HepG2 (cell line): ENCODE results near the gene RRP36. TPM values are rescaled to one million over a fixed set of nuclear protein-coding genes. Genes with fewer than 3 reads are reported as not detected.

Experiments
- ATAC-seq: fragments of 200-7000 bp; cut with Tn5 transposase; 3 replicates; pipeline ENCODE4 v1.9.1; 2020; ENCODE audit warnings: mild to moderate bottlenecking, moderate library complexity
- BruUV-seq: library from RNA; stranded (reverse); fragments of 400-500 nt; replicated peaks from 2 replicates; lab custom pipeline; 2021; lab: Mats Ljungman, UMichigan
- CTCF ChIA-PET: fragments of 300-600 bp; formaldehyde crosslinking; extraction: SDS; loops from one replicate; lab custom pipeline; 2021; ENCODE audit warnings: low total read pairs, inconsistent platforms, low intra/inter-chr PET ratio; lab: Yijun Ruan, JAX
- POLR2A ChIA-PET: fragments of 350-600 bp; sonication (Branson Sonifier 250); formaldehyde crosslinking; loops from one replicate; lab custom pipeline; 2020; ENCODE audit warnings: antibody characterized with exemption, inconsistent platforms; lab: Yijun Ruan, JAX
- DNase-seq: peaks from one replicate; pipeline ENCODE4 v3.0.0-alpha.2; 2015; ENCODE audit warnings: low spot score
- FAIRE-seq: peaks from 3 replicates; lab custom pipeline; 2011; peaks lifted over from hg19 to GRCh38; lab: Jason Lieb, UNC
- H2AFZ ChIP-seq: one replicate; pipeline ENCODE4 v1.6.1; 2011; ENCODE audit warnings: low read length, inconsistent platforms
- H3K27ac ChIP-seq: fragments of 300-600 bp; 3 replicates; pipeline ENCODE4 v1.8.0; 2011; ENCODE audit warnings: mixed run types, mild to moderate bottlenecking, mixed read lengths, low read length, inconsistent platforms; ENCODE audit not compliant: insufficient read depth; ENCODE audit errors: extremely low read length
- H3K27me3 ChIP-seq, 2 experiments: fragments of 200-600 bp in 1 of 2; 2 replicates in 1 of 2; 3 replicates in 1 of 2; pipeline versions ENCODE4 v1.6.0 to v1.8.0; 2011; ENCODE audit warnings: low read length in 2 of 2, mild to moderate bottlenecking in 2 of 2, moderate library complexity in 2 of 2, inconsistent platforms in 1 of 2; ENCODE audit not compliant: insufficient read depth in 2 of 2, control insufficient read depth in 1 of 2
- H3K36me3 ChIP-seq, 2 experiments: fragments of 200-600 bp in 1 of 2; replicated peaks in 1 of 2; 2 replicates in 1 of 2; 3 replicates in 1 of 2; pipeline versions ENCODE4 v1.5.1 to v1.8.0; 2011; ENCODE audit warnings: low read length in 2 of 2, inconsistent platforms in 1 of 2; ENCODE audit not compliant: insufficient read depth in 2 of 2, control insufficient read depth in 1 of 2
- H3K4me1 ChIP-seq: 2 replicates; pipeline ENCODE4 v1.5.1; 2012; ENCODE audit warnings: low read length, inconsistent platforms; ENCODE audit not compliant: insufficient read depth
- H3K4me2 ChIP-seq: 2 replicates; pipeline ENCODE4 v1.6.0; 2011; ENCODE audit warnings: low read depth, low read length, inconsistent platforms
- H3K4me3 ChIP-seq, 3 experiments: fragments of 200-600 bp in 1 of 3; sonication (generic), shearing (Covaris generic) in 1 of 3; replicated peaks in 1 of 3; 2 replicates each; pipeline ENCODE4 v1.5.1; 2011 to 2016; ENCODE audit warnings: low read length in 3 of 3, inconsistent platforms in 2 of 3, low read depth in 2 of 3, mild to moderate bottlenecking in 2 of 3, control low read depth in 1 of 3, mixed read lengths in 1 of 3; ENCODE audit not compliant: insufficient read depth in 1 of 3
- H3K79me2 ChIP-seq: one replicate; pipeline ENCODE4 v1.6.1; 2011; ENCODE audit warnings: low read length, inconsistent platforms; ENCODE audit not compliant: insufficient read depth
- H3K9ac ChIP-seq: 2 replicates; pipeline ENCODE4 v1.6.0; 2011; ENCODE audit warnings: mild to moderate bottlenecking, low read depth, low read length, inconsistent platforms; ENCODE audit not compliant: insufficient read depth
- H3K9me3 ChIP-seq: 2 replicates; pipeline ENCODE4 v1.5.1; 2012; ENCODE audit warnings: mild to moderate bottlenecking, low read length
- H4K20me1 ChIP-seq: 2 replicates; pipeline ENCODE4 v1.6.0; 2011; ENCODE audit warnings: inconsistent platforms, mild to moderate bottlenecking, low read length, moderate library complexity; ENCODE audit not compliant: insufficient read depth
- ARNTL ChIP-seq: sonication (generic); formaldehyde crosslinking; IDR thresholded peaks from 2 replicates; pipeline ENCODE4 v1.4.0; 2020; ENCODE audit warnings: mild to moderate bottlenecking, missing genetic modification reagents
- BCL6 ChIP-seq: IDR thresholded peaks from 2 replicates; pipeline ENCODE4 v1.6.1; 2016; ENCODE audit warnings: missing genetic modification reagents, missing compliant biosample characterization
- BORCS8-MEF2B ChIP-seq: sonication (generic); formaldehyde crosslinking; IDR thresholded peaks from 2 replicates; pipeline ENCODE4 v1.8.0; 2022; ENCODE audit warnings: mild to moderate bottlenecking, missing genetic modification reagents
- FOXC1 ChIP-seq: sonication (generic); formaldehyde crosslinking; IDR thresholded peaks from 2 replicates; pipeline ENCODE4 v1.8.0; 2022; ENCODE audit warnings: mild to moderate bottlenecking, missing genetic modification reagents, borderline replicate concordance
- GATAD2A ChIP-seq: IDR thresholded peaks from 2 replicates; pipeline ENCODE4 v1.6.1; 2016
- NFIB ChIP-seq: sonication (generic); formaldehyde crosslinking; IDR thresholded peaks from 2 replicates; pipeline ENCODE4 v1.9.0; 2021; ENCODE audit warnings: missing genetic modification reagents, mild to moderate bottlenecking, borderline replicate concordance
- SNAI1 ChIP-seq: sonication (generic); formaldehyde crosslinking; IDR thresholded peaks from 2 replicates; pipeline ENCODE4 v1.5.0; 2020; ENCODE audit warnings: mild to moderate bottlenecking, missing genetic modification reagents, borderline replicate concordance
- SP5 ChIP-seq: IDR thresholded peaks from 2 replicates; pipeline ENCODE4 v1.6.1; 2016; ENCODE audit warnings: low read depth, borderline replicate concordance
- ZNF335 ChIP-seq: sonication (generic); formaldehyde crosslinking; IDR thresholded peaks from 2 replicates; pipeline ENCODE4 v1.4.0; 2020; ENCODE audit warnings: missing genetic modification reagents
- ZNF605 ChIP-seq: sonication (generic); formaldehyde crosslinking; IDR thresholded peaks from 2 replicates; pipeline ENCODE4 v1.8.0; 2022; ENCODE audit warnings: mild to moderate bottlenecking, missing genetic modification reagents
- ZSCAN30 ChIP-seq: sonication (generic); formaldehyde crosslinking; IDR thresholded peaks from 2 replicates; pipeline ENCODE4 v1.5.0; 2020; ENCODE audit warnings: mild to moderate bottlenecking, missing genetic modification reagents
- WGBS: methylation state at CpG from one replicate; pipeline ENCODE4 v1.1.6; 2017; ENCODE audit warnings: low lambda C conversion rate; 5-methylcytosine and 5-hydroxymethylcytosine counted together
- in situ Hi-C: cut with HindIII; loops from 2 replicates; pipeline ENCODE4 v1.10.0; 2017; ENCODE audit warnings: low pct_unique_long_range_greater_than_20kb; ENCODE audit not compliant: extremely low pct_ligation_motif_present
- intact Hi-C: fragments of 100-400 bp; cut with micrococcal nuclease; formaldehyde crosslinking; loops from one replicate; pipeline ENCODE4 v1.10.0; 2022; ENCODE audit not compliant: unreplicated experiment
- polyA plus RNA-seq, 8 experiments: library from polyadenylated mRNA; depleted of rRNA in 3 of 8; stranded (reverse) in 7 of 8; unstranded in 1 of 8; fragments of >200 nt; fragmentation: Illumina TruSeq in 4 of 8; extraction: Trizol in 4 of 8; gene quantifications; 2 replicates each; pipeline versions ENCODE4 v1.2.1 to v1.2.3, GENCODE V29; 2011 to 2016; ENCODE audit warnings: low read depth in 4 of 8, missing spikeins in 1 of 8, mixed read lengths in 1 of 8; ENCODE audit not compliant: insufficient read depth in 1 of 8
- total RNA-seq, 5 experiments: library from RNA; depleted of rRNA; stranded (reverse); fragments of >200 nt; fragmentation: Illumina TruSeq; extraction: Trizol; gene quantifications; 2 replicates each; pipeline ENCODE4 v1.2.3, GENCODE V29; 2016; ENCODE audit warnings: low read depth in 1 of 5
- TF ChIP-seq, protein P1 (sequence below): sonication (generic); formaldehyde crosslinking; IDR thresholded peaks from 2 replicates; pipeline ENCODE4 v1.8.1; 2023; ENCODE audit warnings: missing genetic modification reagents, inconsistent platforms, borderline replicate concordance
- TF ChIP-seq, protein P2 (sequence below): sonication (generic); formaldehyde crosslinking; IDR thresholded peaks from 2 replicates; pipeline ENCODE4 v1.4.0; 2020; ENCODE audit warnings: low read depth, mild to moderate bottlenecking, missing genetic modification reagents
- TF ChIP-seq, protein P3 (sequence below): sonication (generic); formaldehyde crosslinking; IDR thresholded peaks from 2 replicates; pipeline ENCODE4 v1.4.0; 2020; ENCODE audit warnings: missing genetic modification reagents, borderline replicate concordance

Gene RRP36
- total and polyA plus RNA-seq, 2 of the 13 experiments (the other 11 are each of a cell fraction or from before 2014, with no cell fraction given): 29.5 to 144 TPM

DNA sequence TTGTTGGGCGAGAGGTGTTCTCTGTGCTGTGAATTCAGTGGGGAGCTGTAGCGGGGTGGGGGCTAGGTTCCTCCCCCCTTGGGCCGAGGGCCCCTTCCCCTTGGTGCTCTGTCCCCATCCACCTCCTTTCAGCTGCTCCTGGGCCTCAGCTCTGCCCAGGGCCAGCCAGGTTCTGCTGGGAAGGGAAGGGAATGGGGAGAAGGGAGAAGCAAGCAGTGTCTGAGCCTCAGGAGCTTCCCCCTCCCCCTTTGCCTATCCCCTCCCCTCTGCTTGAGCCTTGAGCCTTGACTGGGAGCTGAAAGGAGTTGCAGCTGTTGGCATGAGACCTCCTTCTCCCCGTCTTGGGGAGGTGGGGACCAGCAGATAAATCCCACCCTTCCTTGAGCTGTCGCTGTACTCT lies 576 bp upstream of the RRP36 start (continued):
- TF ChIP-seq ARNTL (CRISPR knock-in tag) (peak; percentile 38), SP5 (CRISPR knock-in tag) (no peak), NFIB (CRISPR knock-in tag) (peak; percentile 75; the same call in 1 of the 2 replicates), BORCS8-MEF2B (CRISPR knock-in tag) (peak; percentile 3; the same call in 1 of the 2 replicates), ZSCAN30 (CRISPR knock-in tag) (no peak), ZNF335 (CRISPR knock-in tag) (no peak), ZNF605 (CRISPR knock-in tag) (0 out of 2 replicates have a peak, but pooled peaks have one; percentile 20), GATAD2A (CRISPR knock-in tag) (no peak), FOXC1 (CRISPR knock-in tag) (0 out of 2 replicates have a peak, but pooled peaks have one; percentile 3)
- TF ChIP-seq, protein P1, sequence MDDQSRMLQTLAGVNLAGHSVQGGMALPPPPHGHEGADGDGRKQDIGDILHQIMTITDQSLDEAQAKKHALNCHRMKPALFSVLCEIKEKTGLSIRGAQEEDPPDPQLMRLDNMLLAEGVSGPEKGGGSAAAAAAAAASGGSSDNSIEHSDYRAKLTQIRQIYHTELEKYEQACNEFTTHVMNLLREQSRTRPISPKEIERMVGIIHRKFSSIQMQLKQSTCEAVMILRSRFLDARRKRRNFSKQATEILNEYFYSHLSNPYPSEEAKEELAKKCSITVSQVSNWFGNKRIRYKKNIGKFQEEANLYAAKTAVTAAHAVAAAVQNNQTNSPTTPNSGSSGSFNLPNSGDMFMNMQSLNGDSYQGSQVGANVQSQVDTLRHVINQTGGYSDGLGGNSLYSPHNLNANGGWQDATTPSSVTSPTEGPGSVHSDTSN (CRISPR knock-in tag): no peak
- TF ChIP-seq, protein P2, sequence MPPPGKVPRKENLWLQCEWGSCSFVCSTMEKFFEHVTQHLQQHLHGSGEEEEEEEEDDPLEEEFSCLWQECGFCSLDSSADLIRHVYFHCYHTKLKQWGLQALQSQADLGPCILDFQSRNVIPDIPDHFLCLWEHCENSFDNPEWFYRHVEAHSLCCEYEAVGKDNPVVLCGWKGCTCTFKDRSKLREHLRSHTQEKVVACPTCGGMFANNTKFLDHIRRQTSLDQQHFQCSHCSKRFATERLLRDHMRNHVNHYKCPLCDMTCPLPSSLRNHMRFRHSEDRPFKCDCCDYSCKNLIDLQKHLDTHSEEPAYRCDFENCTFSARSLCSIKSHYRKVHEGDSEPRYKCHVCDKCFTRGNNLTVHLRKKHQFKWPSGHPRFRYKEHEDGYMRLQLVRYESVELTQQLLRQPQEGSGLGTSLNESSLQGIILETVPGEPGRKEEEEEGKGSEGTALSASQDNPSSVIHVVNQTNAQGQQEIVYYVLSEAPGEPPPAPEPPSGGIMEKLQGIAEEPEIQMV (CRISPR knock-in tag): no peak
- TF ChIP-seq, all 625 proteins: peak for 11

DNA sequence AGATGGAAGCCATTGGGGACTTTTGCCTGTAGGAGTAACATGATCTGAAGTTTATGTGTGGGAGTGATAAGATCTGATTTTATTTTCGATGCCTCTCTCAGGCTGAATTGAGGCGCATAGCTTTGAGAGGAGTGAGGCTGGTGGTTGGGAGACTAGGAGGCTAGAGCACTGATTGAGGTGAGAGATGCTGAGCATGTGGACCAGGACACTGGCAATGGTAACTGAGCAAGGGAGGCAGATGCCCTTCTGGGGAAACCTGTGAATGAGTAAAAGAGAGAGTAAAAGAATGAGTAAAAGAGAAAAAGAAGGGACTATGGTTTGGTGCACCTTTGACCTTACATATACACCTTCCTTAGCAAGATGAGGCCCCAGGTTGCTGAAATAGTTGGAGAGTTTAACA lies 3.0 kb downstream of the RRP36 start:
- FAIRE-seq: no peak
- TF ChIP-seq BCL6 (CRISPR knock-in tag) (no peak), SNAI1 (CRISPR knock-in tag) (no peak)
- TF ChIP-seq, protein P3, sequence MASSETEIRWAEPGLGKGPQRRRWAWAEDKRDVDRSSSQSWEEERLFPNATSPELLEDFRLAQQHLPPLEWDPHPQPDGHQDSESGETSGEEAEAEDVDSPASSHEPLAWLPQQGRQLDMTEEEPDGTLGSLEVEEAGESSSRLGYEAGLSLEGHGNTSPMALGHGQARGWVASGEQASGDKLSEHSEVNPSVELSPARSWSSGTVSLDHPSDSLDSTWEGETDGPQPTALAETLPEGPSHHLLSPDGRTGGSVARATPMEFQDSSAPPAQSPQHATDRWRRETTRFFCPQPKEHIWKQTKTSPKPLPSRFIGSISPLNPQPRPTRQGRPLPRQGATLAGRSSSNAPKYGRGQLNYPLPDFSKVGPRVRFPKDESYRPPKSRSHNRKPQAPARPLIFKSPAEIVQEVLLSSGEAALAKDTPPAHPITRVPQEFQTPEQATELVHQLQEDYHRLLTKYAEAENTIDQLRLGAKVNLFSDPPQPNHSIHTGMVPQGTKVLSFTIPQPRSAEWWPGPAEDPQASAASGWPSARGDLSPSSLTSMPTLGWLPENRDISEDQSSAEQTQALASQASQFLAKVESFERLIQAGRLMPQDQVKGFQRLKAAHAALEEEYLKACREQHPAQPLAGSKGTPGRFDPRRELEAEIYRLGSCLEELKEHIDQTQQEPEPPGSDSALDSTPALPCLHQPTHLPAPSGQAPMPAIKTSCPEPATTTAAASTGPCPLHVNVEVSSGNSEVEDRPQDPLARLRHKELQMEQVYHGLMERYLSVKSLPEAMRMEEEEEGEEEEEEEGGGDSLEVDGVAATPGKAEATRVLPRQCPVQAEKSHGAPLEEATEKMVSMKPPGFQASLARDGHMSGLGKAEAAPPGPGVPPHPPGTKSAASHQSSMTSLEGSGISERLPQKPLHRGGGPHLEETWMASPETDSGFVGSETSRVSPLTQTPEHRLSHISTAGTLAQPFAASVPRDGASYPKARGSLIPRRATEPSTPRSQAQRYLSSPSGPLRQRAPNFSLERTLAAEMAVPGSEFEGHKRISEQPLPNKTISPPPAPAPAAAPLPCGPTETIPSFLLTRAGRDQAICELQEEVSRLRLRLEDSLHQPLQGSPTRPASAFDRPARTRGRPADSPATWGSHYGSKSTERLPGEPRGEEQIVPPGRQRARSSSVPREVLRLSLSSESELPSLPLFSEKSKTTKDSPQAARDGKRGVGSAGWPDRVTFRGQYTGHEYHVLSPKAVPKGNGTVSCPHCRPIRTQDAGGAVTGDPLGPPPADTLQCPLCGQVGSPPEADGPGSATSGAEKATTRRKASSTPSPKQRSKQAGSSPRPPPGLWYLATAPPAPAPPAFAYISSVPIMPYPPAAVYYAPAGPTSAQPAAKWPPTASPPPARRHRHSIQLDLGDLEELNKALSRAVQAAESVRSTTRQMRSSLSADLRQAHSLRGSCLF (CRISPR knock-in tag): no peak
- TF ChIP-seq, all 625 proteins: peak for 0
- Histone ChIP-seq H3K9me3 (no peaks in the 10 kb centered on the region), H3K4me2 (no peak overlapping the region), H4K20me1 (no peaks in the 10 kb centered on the region), H3K4me3 (no peak overlapping the region), H2AFZ (no peak overlapping the region), H3K27me3 (peaks cover 0 to 3% of the 10 kb centered on the region in 2 experiments; a peak in 1 of 5 replicates), H3K79me2 (peaks cover 20% of the 10 kb centered on the region), H3K9ac (no peak overlapping the region), H3K36me3 (peaks cover 33 to 53% of the 10 kb centered on the region in 2 experiments), H3K27ac (no peak overlapping the region), H3K4me1 (peaks cover 23% of the 10 kb centered on the region)
- WGBS: 97% methylated on average over 2 of the region's 2 CpGs
- ATAC-seq: no peak
- ChIA-PET POLR2A (interaction anchor here (0.6 to 4.3 kb wide), 4 partner anchors 10 to 132 kb away, joined by 3 to 30 read pairs (median 4); partner anchors contain the start of genes CUL7, KLHDC3 and MEA1), CTCF (no interaction called here)
- intact Hi-C loops (no loop called here), in situ Hi-C loops (no loop called here)
- BruUV-seq: no TSS peak
- DNase-seq: no peak
